Measurements from ENCODE around the gene ADCY2.

The ADCY2 gene

GRCh38 chr5:7828269-7828668 lies 432.3 kb downstream of the ADCY2 start:
- no peak for TF ChIP-seq CTCF (IDR thresholded peaks at IDR 0.05; ENCODE audit: low read depth, low read length)
- H3K4me3 ChIP-seq (ENCODE audit: low read depth, low read length) = no peak overlapping the region

- TF ChIP-seq CTCF (IDR thresholded peaks at IDR 0.05; ENCODE audit: low read depth, low read length) = no peak
- no peak overlapping the region for H3K4me3 ChIP-seq (ENCODE audit: low read depth, low read length)
These were observed 439.0 kb downstream of the ADCY2 start for GRCh38 chr5:7834982-7835381.

GRCh38 chr5:7837403-7837802 lies 441.5 kb downstream of the ADCY2 start:
- no peak overlapping the region for H3K4me3 ChIP-seq (ENCODE audit: low read depth, low read length)
- no peak for TF ChIP-seq CTCF (IDR thresholded peaks at IDR 0.05; ENCODE audit: low read depth, low read length)

GRCh38 chr5:7842531-7842930 lies 446.6 kb downstream of the ADCY2 start:
- no peak overlapping the region for H3K4me3 ChIP-seq (ENCODE audit: low read depth, low read length)
- TF ChIP-seq CTCF (IDR thresholded peaks at IDR 0.05; ENCODE audit: low read depth, low read length) = no peak

- no peak for TF ChIP-seq CTCF (IDR thresholded peaks at IDR 0.05; ENCODE audit: low read depth, low read length)
- H3K4me3 ChIP-seq (ENCODE audit: low read depth, low read length) = no peak overlapping the region
These were observed 449.0 kb downstream of the ADCY2 start for GRCh38 chr5:7844901-7845300.

GRCh38 chr5:7845557-7845956 lies 449.6 kb downstream of the ADCY2 start:
- TF ChIP-seq CTCF (IDR thresholded peaks at IDR 0.05; ENCODE audit: low read depth, low read length) = no peak

GRCh38 chr5:7846327-7846726 lies 450.4 kb downstream of the ADCY2 start:
- TF ChIP-seq CTCF (IDR thresholded peaks at IDR 0.05; ENCODE audit: low read depth, low read length) = no peak

More at GRCh38 chr5:7845557-7845956, 449.6 kb downstream of the ADCY2 start:
- no peak overlapping the region for H3K4me3 ChIP-seq (ENCODE audit: low read depth, low read length)

More at GRCh38 chr5:7846327-7846726, 450.4 kb downstream of the ADCY2 start:
- no peak overlapping the region for H3K4me3 ChIP-seq (ENCODE audit: low read depth, low read length)
